HT-29 (cell line): ENCODE measurements around the gene SERTAD4. TPM values are rescaled to one million over a fixed set of nuclear protein-coding genes. Genes with fewer than 3 reads are reported as not detected.

ENCODE experiments used
- DNase-seq: peaks from one replicate; pipeline ENCODE4 v3.0.0-alpha.2; 2015; ENCODE audit warnings: low spot score
- total RNA-seq: library from RNA; depleted of rRNA; stranded (reverse); fragments of >200 nt; shearing (Covaris generic); gene quantifications from 2 replicates; pipeline ENCODE4 v1.2.3, GENCODE V29; 2014

Gene SERTAD4
- total RNA-seq, 1 experiment from 2014 or later: 0.23 TPM

GRCh38 chr1:210231846-210232510 lies 618 bp upstream of the SERTAD4 start:
- no peak for DNase-seq

- no peak for DNase-seq
These were observed 559 bp downstream of the SERTAD4 start for GRCh38 chr1:210233216-210233494.

- peak; percentile 35 for DNase-seq
These were observed 1.1 kb downstream of the SERTAD4 start for GRCh38 chr1:210233495-210234328.

- DNase-seq: no peak
These were observed 1.7 kb downstream of the SERTAD4 start for GRCh38 chr1:210234329-210234757.

- DNase-seq: no peak
These were observed 2.9 kb downstream of the SERTAD4 start for GRCh38 chr1:210235363-210236053.

GRCh38 chr1:210236386-210236839 lies 3.8 kb downstream of the SERTAD4 start:
- no peak for DNase-seq

- DNase-seq: no peak
These were observed 4.3 kb downstream of the SERTAD4 start for GRCh38 chr1:210236840-210237409.

GRCh38 chr1:210237479-210237878 lies 4.9 kb downstream of the SERTAD4 start:
- no peak for DNase-seq

- no peak for DNase-seq
These were observed 5.4 kb downstream of the SERTAD4 start for GRCh38 chr1:210237981-210238380.

- DNase-seq: no peak
These were observed 6.9 kb downstream of the SERTAD4 start for GRCh38 chr1:210239349-210240111.

GRCh38 chr1:210241121-210241520 lies 8.5 kb downstream of the SERTAD4 start:
- no peak for DNase-seq

- no peak for DNase-seq
These were observed 12.3 kb downstream of the SERTAD4 start for GRCh38 chr1:210244746-210245367.

GRCh38 chr1:210246447-210246846 lies 13.9 kb downstream of the SERTAD4 start:
- no peak for DNase-seq

- no peak for DNase-seq
These were observed 15.7 kb downstream of the SERTAD4 start for GRCh38 chr1:210248341-210248740.

GRCh38 chr1:210250665-210250997 lies 18.0 kb downstream of the SERTAD4 start:
- no peak for DNase-seq

- DNase-seq: peak; percentile 41
These were observed 18.5 kb downstream of the SERTAD4 start for GRCh38 chr1:210250998-210251679.

- DNase-seq: no peak
These were observed 19.3 kb downstream of the SERTAD4 start for GRCh38 chr1:210251680-210252490.

- no peak for DNase-seq
These were observed 20.0 kb downstream of the SERTAD4 start for GRCh38 chr1:210252621-210253051.

- no peak for DNase-seq
These were observed 21.7 kb downstream of the SERTAD4 start for GRCh38 chr1:210254298-210254697.
